ENCODE data around the gene THEMIS2.

THEMIS2 gene

DNA sequence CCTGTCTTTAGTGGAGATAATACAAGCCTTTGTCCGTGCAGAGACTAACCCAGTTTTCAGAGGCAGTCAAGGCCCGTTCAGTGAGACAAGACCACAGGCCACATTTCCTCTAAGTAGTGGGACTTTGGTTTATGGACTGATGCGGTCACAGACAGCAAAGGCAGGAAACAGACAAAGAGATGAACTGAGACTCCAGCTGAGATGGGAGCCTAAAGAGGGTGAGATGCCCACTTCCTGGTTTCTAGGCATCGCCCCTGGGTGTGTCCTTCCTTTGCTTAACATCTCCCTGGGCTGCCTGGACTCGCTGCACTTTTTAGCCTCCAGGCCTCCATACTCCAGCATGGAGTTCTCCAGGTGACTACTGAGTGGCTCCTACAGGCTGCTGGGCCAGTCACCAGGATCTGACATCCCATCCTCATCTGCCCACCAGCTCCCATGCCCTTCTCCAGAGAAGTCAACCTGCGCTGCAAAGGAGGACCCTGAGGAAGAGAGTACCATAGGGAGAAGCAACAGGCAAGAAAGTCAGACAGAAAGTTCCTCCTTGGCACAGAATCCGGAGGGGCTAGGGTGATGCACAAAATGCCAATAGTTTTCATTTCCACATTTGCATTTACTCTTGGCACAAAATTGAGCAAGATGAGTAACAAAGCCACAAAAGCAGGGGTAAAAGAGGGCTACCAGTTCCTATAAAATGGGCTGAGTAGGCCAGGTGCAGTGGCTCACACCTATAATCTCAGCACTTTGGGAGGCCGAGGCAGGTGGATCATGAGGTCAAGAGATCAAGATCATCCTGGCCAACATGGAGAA is 15.1 kb downstream of the THEMIS2 start:
- Histone ChIP-seq H3K79me2 (ENCODE audit: insufficient read depth, low read depth) (peaks cover 4% of the 10 kb centered on the region; the same call in 1 of the 2 replicates), H3K9ac (peak overlapping the region; percentile 40; the same call in 1 of the 2 replicates), H3K27me3 (ENCODE audit: insufficient read depth, low read depth) (no peaks in the 10 kb centered on the region), H4K20me1 (ENCODE audit: insufficient read depth) (no peaks in the 10 kb centered on the region), H2AFZ (ENCODE audit: low read depth) (no peak overlapping the region), H3K4me2 (peak overlapping the region; percentile 63), H3K27ac (peak overlapping the region; percentile 89), H3K4me3 (IDR thresholded peaks at IDR 0.05; ENCODE audit: insufficient read depth, low read depth, low read length) (no peak overlapping the region), H3K4me1 (ENCODE audit: low read depth, poor library complexity, severe bottlenecking) (peaks cover 99% of the 10 kb centered on the region), H3K36me3 (ENCODE audit: insufficient read depth) (no peaks in the 10 kb centered on the region)
- TF ChIP-seq CTCF (conservative IDR thresholded peaks at IDR 0.05; ENCODE audit: low read depth, low read length), result no peak

DNA sequence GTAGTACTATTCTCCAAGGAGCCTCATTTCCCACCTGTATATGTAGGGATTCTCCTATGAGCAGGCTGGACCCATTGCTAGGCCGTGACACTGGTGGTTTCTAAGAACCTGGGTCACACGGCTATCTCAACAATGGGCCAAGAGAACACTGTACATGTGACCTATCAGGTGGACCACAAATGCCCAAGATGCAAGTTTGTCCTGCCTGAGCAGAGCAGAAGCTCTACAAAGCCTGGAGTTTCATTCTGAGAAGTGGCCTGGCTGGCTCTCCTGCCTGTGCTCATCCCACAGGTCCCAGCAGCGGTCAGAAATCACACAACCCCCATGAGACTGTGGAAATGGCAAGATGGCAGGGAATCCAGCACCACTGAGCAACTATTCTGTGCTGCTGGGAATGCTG is 17.2 kb downstream of the THEMIS2 start:
- TF ChIP-seq CTCF (conservative IDR thresholded peaks at IDR 0.05; ENCODE audit: low read depth, low read length), result no peak
- H2AFZ ChIP-seq (ENCODE audit: low read depth), result no peak overlapping the region
- H3K9ac ChIP-seq, result no peak overlapping the region
- peaks cover 99% of the 10 kb centered on the region for H3K4me1 ChIP-seq (ENCODE audit: low read depth, poor library complexity, severe bottlenecking)
- H3K4me3 ChIP-seq (IDR thresholded peaks at IDR 0.05; ENCODE audit: insufficient read depth, low read depth, low read length), result no peak overlapping the region
- peak overlapping the region; percentile 89; the same call in 1 of the 2 replicates for H3K27ac ChIP-seq
- no peaks in the 10 kb centered on the region for H3K27me3 ChIP-seq (ENCODE audit: insufficient read depth, low read depth)
- peaks cover 9% of the 10 kb centered on the region; the same call in 1 of the 2 replicates for H3K36me3 ChIP-seq (ENCODE audit: insufficient read depth)
- no peaks in the 10 kb centered on the region for H4K20me1 ChIP-seq (ENCODE audit: insufficient read depth)
- H3K79me2 ChIP-seq (ENCODE audit: insufficient read depth, low read depth), result peaks cover 4% of the 10 kb centered on the region; the same call in 1 of the 2 replicates
- H3K4me2 ChIP-seq, result peak overlapping the region; percentile 63; the same call in 1 of the 2 replicates

DNA sequence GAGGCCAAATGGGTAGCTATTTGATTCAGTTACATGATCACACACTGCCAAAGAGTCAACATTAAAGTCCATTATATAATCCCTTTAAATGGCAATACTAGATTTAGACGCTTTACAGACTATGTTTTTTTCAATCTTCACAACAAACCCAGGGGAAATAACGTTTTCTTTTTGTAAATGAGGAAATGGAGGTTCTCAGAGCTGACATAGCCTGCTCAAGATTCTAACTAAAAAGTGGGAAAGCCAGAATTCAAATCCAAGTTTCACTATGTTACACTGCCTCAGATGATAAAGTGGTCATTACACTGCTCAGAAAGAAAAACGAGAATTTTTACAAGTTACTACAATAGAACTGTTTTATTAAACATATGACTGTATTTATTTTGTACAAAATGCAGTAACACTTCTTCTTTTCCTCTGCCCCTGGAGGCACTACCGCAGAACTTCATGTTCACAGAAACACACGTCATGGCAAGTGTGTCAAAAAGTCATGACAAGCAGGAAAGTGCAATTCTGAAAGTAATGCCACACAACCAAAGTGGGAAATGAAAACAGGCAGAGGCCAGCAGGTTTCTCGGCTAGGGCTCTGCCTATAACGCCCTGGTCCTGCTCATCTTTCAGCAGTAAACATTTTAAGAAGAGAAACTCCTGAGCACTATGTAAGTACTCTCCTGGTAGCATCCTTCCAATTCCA is 19.0 kb downstream of the THEMIS2 start:
- peaks cover 22% of the 10 kb centered on the region; the same call in 1 of the 2 replicates for H3K36me3 ChIP-seq (ENCODE audit: insufficient read depth)

More for the DNA sequence above, 19.0 kb downstream of the THEMIS2 start:
- Histone ChIP-seq H3K4me3 (IDR thresholded peaks at IDR 0.05; ENCODE audit: insufficient read depth, low read depth, low read length) (no peak overlapping the region), H3K79me2 (ENCODE audit: insufficient read depth, low read depth) (peaks cover 4% of the 10 kb centered on the region; the same call in 1 of the 2 replicates), H3K4me1 (ENCODE audit: low read depth, poor library complexity, severe bottlenecking) (peaks cover 95% of the 10 kb centered on the region), H3K4me2 (peak overlapping the region; percentile 68), H2AFZ (ENCODE audit: low read depth) (no peak overlapping the region), H4K20me1 (ENCODE audit: insufficient read depth) (no peaks in the 10 kb centered on the region), H3K27ac (peak overlapping the region; percentile 74), H3K27me3 (ENCODE audit: insufficient read depth, low read depth) (no peaks in the 10 kb centered on the region), H3K9ac (peak overlapping the region; percentile 24; the same call in 1 of the 2 replicates)
- peak; percentile 53 for TF ChIP-seq CTCF (conservative IDR thresholded peaks at IDR 0.05; ENCODE audit: low read depth, low read length)

All from KMS-11 (cell line).